ENCODE measurements around the gene ARHGAP44. TPM values are rescaled to one million over a fixed set of nuclear protein-coding genes. Genes with fewer than 3 reads are reported as not detected.

ARHGAP44 gene
- polyA plus RNA-seq, 1 donor (not counting 4 experiments of a cell fraction or from before 2014, with no cell fraction given), result 2.2 TPM

GRCh38 chr17:12814718-12815117 is 25.4 kb downstream of the ARHGAP44 start:
- H3K9ac ChIP-seq (ENCODE audit: control insufficient read depth, extremely low read depth, insufficient read depth, low read length), result no peak overlapping the region
- dilution Hi-C loops (cut with MboI; ENCODE audit: extremely low pct_ligation_motif_present, low sequenced_read_pairs), result no loop called here
- no peak overlapping the region for H3K4me3 ChIP-seq (ENCODE audit: control insufficient read depth in 2 of 3, extremely low read depth in 1 of 3, insufficient read depth in 2 of 3, low read depth in 1 of 3, low read length in 3 of 3)
- H3K27ac ChIP-seq (ENCODE audit: control insufficient read depth, insufficient read depth, low read length), result no peak overlapping the region
- DNase-seq (ENCODE audit: low read depth, low spot score), result no peak
- H4K20me1 ChIP-seq (ENCODE audit: control insufficient read depth, extremely low read depth, insufficient read depth, low read length), result no peaks in the 10 kb centered on the region
- FAIRE-seq, result no peak
- TF ChIP-seq EZH2 (IDR thresholded peaks at IDR 0.05; ENCODE audit: low read length) (no peak), CTCF (optimal IDR thresholded peaks at IDR 0.05 in 1 of 3, IDR thresholded peaks at IDR 0.05 in 1 of 3, conservative IDR thresholded peaks at IDR 0.05 in 1 of 3; ENCODE audit: extremely low read depth in 1 of 3, insufficient read depth in 2 of 3, low read length in 3 of 3) (no peak)
- H3K4me1 ChIP-seq (ENCODE audit: control insufficient read depth, extremely low read depth, insufficient read depth, low read length), result no peaks in the 10 kb centered on the region
- no peaks in the 10 kb centered on the region for H3K27me3 ChIP-seq (ENCODE audit: control insufficient read depth, extremely low read depth, insufficient read depth, low read length)
- no peak overlapping the region for H2AFZ ChIP-seq (ENCODE audit: control insufficient read depth, low read length)
- H3K9me3 ChIP-seq (ENCODE audit: control insufficient read depth, low read depth, low read length), result no peaks in the 10 kb centered on the region
- no peaks in the 10 kb centered on the region for H3K79me2 ChIP-seq (ENCODE audit: control insufficient read depth, insufficient read depth, low read length)
- H3K36me3 ChIP-seq (ENCODE audit: control insufficient read depth in 2 of 2, extremely low read depth in 1 of 2, insufficient read depth in 2 of 2, low read length in 2 of 2), result no peaks in the 10 kb centered on the region
- no peak overlapping the region for H3K4me2 ChIP-seq (ENCODE audit: control insufficient read depth, extremely low read depth, insufficient read depth, low read depth, low read length)
- no peaks in the 10 kb centered on the region for H3K9me1 ChIP-seq (ENCODE audit: control insufficient read depth, extremely low read depth, insufficient read depth, low read length)

GRCh38 chr17:12815642-12816141 is 26.4 kb downstream of the ARHGAP44 start:
- Histone ChIP-seq H3K36me3 (ENCODE audit: control insufficient read depth in 2 of 2, extremely low read depth in 1 of 2, insufficient read depth in 2 of 2, low read length in 2 of 2) (no peaks in the 10 kb centered on the region), H3K9ac (ENCODE audit: control insufficient read depth, extremely low read depth, insufficient read depth, low read length) (no peak overlapping the region), H3K27ac (ENCODE audit: control insufficient read depth, insufficient read depth, low read length) (no peak overlapping the region), H3K9me1 (ENCODE audit: control insufficient read depth, extremely low read depth, insufficient read depth, low read length) (no peaks in the 10 kb centered on the region), H3K79me2 (ENCODE audit: control insufficient read depth, insufficient read depth, low read length) (no peaks in the 10 kb centered on the region), H3K4me1 (ENCODE audit: control insufficient read depth, extremely low read depth, insufficient read depth, low read length) (no peaks in the 10 kb centered on the region), H4K20me1 (ENCODE audit: control insufficient read depth, extremely low read depth, insufficient read depth, low read length) (no peaks in the 10 kb centered on the region), H3K4me3 (ENCODE audit: control insufficient read depth in 2 of 3, extremely low read depth in 1 of 3, insufficient read depth in 2 of 3, low read depth in 1 of 3, low read length in 3 of 3) (no peak overlapping the region), H2AFZ (ENCODE audit: control insufficient read depth, low read length) (no peak overlapping the region), H3K27me3 (ENCODE audit: control insufficient read depth, extremely low read depth, insufficient read depth, low read length) (no peaks in the 10 kb centered on the region), H3K4me2 (ENCODE audit: control insufficient read depth, extremely low read depth, insufficient read depth, low read depth, low read length) (no peak overlapping the region), H3K9me3 (ENCODE audit: control insufficient read depth, low read depth, low read length) (no peaks in the 10 kb centered on the region)
- dilution Hi-C loops (cut with MboI; ENCODE audit: extremely low pct_ligation_motif_present, low sequenced_read_pairs), result no loop called here
- FAIRE-seq, result no peak
- no peak for TF ChIP-seq EZH2 (IDR thresholded peaks at IDR 0.05; ENCODE audit: low read length)
- TF ChIP-seq CTCF (optimal IDR thresholded peaks at IDR 0.05 in 1 of 3, IDR thresholded peaks at IDR 0.05 in 1 of 3, conservative IDR thresholded peaks at IDR 0.05 in 1 of 3; ENCODE audit: extremely low read depth in 1 of 3, insufficient read depth in 2 of 3, low read length in 3 of 3), result no peak
- no peak for DNase-seq (ENCODE audit: low read depth, low spot score)
